K562 (cell line): ENCODE results near the gene PPP1R17. TPM values are rescaled to one million over a fixed set of nuclear protein-coding genes. Genes with fewer than 3 reads are reported as not detected.

Experiments
- ATAC-seq: fragments of 200-7000 bp; cut with Tn5 transposase; 3 replicates; pipeline ENCODE4 v1.9.1; 2020; ENCODE audit warnings: moderate library complexity
- Bru-seq: library from RNA; stranded (reverse); fragments of 400-500 nt; gene quantifications from one replicate; lab custom pipeline; 2021; lab: Mats Ljungman, UMichigan
- BruChase-seq, 2 experiments: library from RNA; stranded (reverse); fragments of 400-500 nt; gene quantifications; one replicate each; lab custom pipeline; 2021; lab: Mats Ljungman, UMichigan
- BruUV-seq: library from RNA; stranded (reverse); fragments of 400-500 nt; replicated peaks from 2 replicates; lab custom pipeline; 2021; lab: Mats Ljungman, UMichigan
- CTCF ChIA-PET: fragments of 300-600 bp; formaldehyde crosslinking; extraction: SDS; loops from one replicate; lab custom pipeline; 2021; ENCODE audit warnings: low intra/inter-chr PET ratio; lab: Yijun Ruan, JAX
- POLR2A ChIA-PET: fragments of 300-600, 350-650 bp; sonication (Branson Sonifier 250); formaldehyde crosslinking; extraction: SDS; loops from one replicate; lab custom pipeline; 2021; ENCODE audit warnings: antibody characterized with exemption, inconsistent platforms; lab: Yijun Ruan, JAX
- DNase-seq, 4 experiments: peaks; one replicate each; pipeline versions ENCODE4 v3.0.0 to v3.0.0-alpha.2; 2011 to 2018; ENCODE audit warnings: low spot score in 3 of 4, mixed read lengths in 3 of 4; ENCODE audit errors: extremely low read depth in 1 of 4
- FAIRE-seq: peaks from 2 replicates; lab custom pipeline; 2011; peaks lifted over from hg19 to GRCh38; lab: Jason Lieb, UNC
- H2AFZ ChIP-seq: 2 replicates; pipeline ENCODE4 v1.6.0; 2011; ENCODE audit warnings: low read depth, low read length, control low read depth, inconsistent platforms
- H3K27ac ChIP-seq: fragments of 200-600 bp; 3 replicates; pipeline ENCODE4 v1.8.0; 2011; ENCODE audit warnings: low read depth, mild to moderate bottlenecking, control low read depth, inconsistent platforms, low read length, moderate library complexity, mixed read lengths; ENCODE audit errors: extremely low read depth
- H3K27me3 ChIP-seq, 2 experiments: fragments of 300-600 bp in 1 of 2; 2 replicates in 1 of 2; 3 replicates in 1 of 2; pipeline versions ENCODE4 v1.6.0 to v1.8.0; 2011; ENCODE audit warnings: inconsistent platforms in 2 of 2, low read length in 2 of 2, mild to moderate bottlenecking in 1 of 2, mixed read lengths in 1 of 2, moderate library complexity in 1 of 2; ENCODE audit not compliant: control insufficient read depth in 2 of 2, insufficient read depth in 2 of 2
- H3K36me3 ChIP-seq: fragments of 300-600 bp; 3 replicates; pipeline ENCODE4 v1.8.0; 2011; ENCODE audit warnings: mild to moderate bottlenecking, low read length, inconsistent platforms; ENCODE audit not compliant: control insufficient read depth, insufficient read depth
- H3K4me1 ChIP-seq, 2 experiments: fragments of 200-600 bp in 1 of 2; replicated peaks in 1 of 2; 2 replicates in 1 of 2; 3 replicates in 1 of 2; pipeline versions ENCODE4 v1.5.1 to v1.8.0; 2011; ENCODE audit warnings: inconsistent platforms in 2 of 2, low read length in 2 of 2, mild to moderate bottlenecking in 1 of 2, mixed read lengths in 1 of 2, moderate library complexity in 1 of 2; ENCODE audit not compliant: control insufficient read depth in 2 of 2, insufficient read depth in 2 of 2
- H3K4me2 ChIP-seq: 2 replicates; pipeline ENCODE4 v1.6.1; 2011; ENCODE audit warnings: low read length, control low read depth, inconsistent platforms, mixed read lengths; ENCODE audit not compliant: insufficient read depth
- H3K4me3 ChIP-seq: fragments of 200-600 bp; sonication (generic), shearing (Covaris generic); 2 replicates; pipeline ENCODE4 v1.5.1; 2016; ENCODE audit warnings: control low read depth, inconsistent platforms
- H3K79me2 ChIP-seq: fragments of 200-600 bp; 3 replicates; pipeline ENCODE4 v1.8.0; 2011; ENCODE audit warnings: low read length, inconsistent platforms; ENCODE audit not compliant: control insufficient read depth, insufficient read depth
- H3K9ac ChIP-seq, 2 experiments: 2 replicates each; pipeline versions ENCODE4 v1.6.0 to v1.6.1; 2011; ENCODE audit warnings: low read depth in 2 of 2, low read length in 2 of 2, control low read depth in 1 of 2, inconsistent platforms in 1 of 2, mild to moderate bottlenecking in 1 of 2, mixed read lengths in 1 of 2; ENCODE audit not compliant: insufficient read depth in 1 of 2
- H3K9me1 ChIP-seq: one replicate; pipeline ENCODE4 v1.6.0; 2011; ENCODE audit warnings: inconsistent platforms, mild to moderate bottlenecking, low read length, moderate library complexity; ENCODE audit not compliant: control insufficient read depth, insufficient read depth
- H3K9me3 ChIP-seq: replicated peaks from 2 replicates; pipeline ENCODE4 v1.5.1; 2011; ENCODE audit warnings: low read depth, low read length, inconsistent platforms; ENCODE audit not compliant: control insufficient read depth, insufficient read depth
- H4K20me1 ChIP-seq: replicated peaks from 2 replicates; pipeline ENCODE4 v1.6.1; 2011; ENCODE audit warnings: low read length, inconsistent platforms, mixed read lengths; ENCODE audit not compliant: control insufficient read depth, insufficient read depth
- ADNP ChIP-seq: fragments of 200-800 bp; sonication (Bioruptor generic); IDR thresholded peaks from 2 replicates; pipeline ENCODE4 v1.6.1; 2016; ENCODE audit warnings: missing genetic modification characterization, missing compliant biosample characterization
- E2F5 ChIP-seq: sonication (generic); formaldehyde crosslinking; IDR thresholded peaks from 2 replicates; pipeline ENCODE4 v1.8.0; 2022; ENCODE audit warnings: mild to moderate bottlenecking, missing genetic modification reagents
- HINFP ChIP-seq: fragments of 450-650 bp; conservative IDR thresholded peaks from 2 replicates; pipeline ENCODE4 v1.6.1; 2016; ENCODE audit warnings: missing genetic modification characterization, low read depth, mild to moderate bottlenecking, control low read depth, missing compliant biosample characterization
- HIVEP1 ChIP-seq: fragments of 250-450 bp; sonication (Bioruptor Pico); IDR thresholded peaks from 2 replicates; pipeline ENCODE4 v1.4.0; 2020; ENCODE audit warnings: mild to moderate bottlenecking
- KDM4B ChIP-seq, 2 experiments: fragments of 450-650 bp in 1 of 2; sonication (generic) in 1 of 2; IDR thresholded peaks; 2 replicates each; pipeline ENCODE4 v1.6.1; 2016 to 2017; ENCODE audit warnings: borderline replicate concordance in 2 of 2, antibody characterized with exemption in 1 of 2, low read depth in 1 of 2, mild to moderate bottlenecking in 1 of 2
- RBM25 ChIP-seq: fragments of 200-400 bp; formaldehyde crosslinking; IDR thresholded peaks from 2 replicates; pipeline ENCODE4 v1.6.1; 2018; ENCODE audit warnings: low read length, low read depth, moderate library complexity; ENCODE audit not compliant: severe bottlenecking
- RFX1 ChIP-seq: fragments of 450-650 bp; IDR thresholded peaks from 2 replicates; pipeline ENCODE4 v1.6.1; 2016; ENCODE audit warnings: mild to moderate bottlenecking, moderate library complexity
- SMARCB1 ChIP-seq: IDR thresholded peaks from 2 replicates; pipeline ENCODE4 v1.6.1; 2011; ENCODE audit warnings: improper control_type of control experiment, low read depth; ENCODE audit not compliant: insufficient read length
- TFAP4 ChIP-seq: sonication (generic); formaldehyde crosslinking; IDR thresholded peaks from 2 replicates; pipeline ENCODE4 v1.8.0; 2022; ENCODE audit warnings: missing genetic modification reagents, mild to moderate bottlenecking, moderate library complexity, borderline replicate concordance
- ZNF134 ChIP-seq: fragments of 250-450 bp; sonication (Bioruptor Pico); conservative IDR thresholded peaks from 2 replicates; pipeline ENCODE4 v1.4.0; 2020
- ZNF274 ChIP-seq: IDR thresholded peaks from 2 replicates; pipeline ENCODE4 v1.6.1; 2011; ENCODE audit warnings: low read depth, mild to moderate bottlenecking, low read length, moderate library complexity, borderline replicate concordance
- ZNF551 ChIP-seq: fragments of 250-450 bp; sonication (Bioruptor Pico); IDR thresholded peaks from 2 replicates; pipeline ENCODE4 v1.5.0; 2021; ENCODE audit warnings: mild to moderate bottlenecking, moderate library complexity
- WGBS: fragments of 100-300 bp; shearing (Covaris generic); methylation state at CpG from one replicate; pipeline ENCODE4 v1.1.6; 2016; ENCODE audit warnings: low coverage, mixed read lengths; ENCODE audit not compliant: insufficient coverage; ENCODE audit errors: missing lambda C conversion rate; 5-methylcytosine and 5-hydroxymethylcytosine counted together
- in situ Hi-C: fragments of 300-500 bp; cut with MboI; formaldehyde crosslinking; loops from 4 replicates; pipeline ENCODE4 v1.15.0; 2018; ENCODE audit warnings: inconsistent platforms, mixed read lengths
- intact Hi-C: fragments of 100-400 bp; cut with micrococcal nuclease; formaldehyde crosslinking; loops from 2 replicates; pipeline ENCODE4 v1.14.2; 2022
- long read RNA-seq, 3 experiments: library from polyadenylated mRNA in 2 of 3; library from RNA in 1 of 3; unstranded in 2 of 3; stranded (forward) in 1 of 3; transcript quantifications; one replicate each; pipeline ENCODE4 v2.0.0, GENCODE V29; 2019 to 2022
- polyA minus RNA-seq, 3 experiments: library from RNA; depleted of rRNA, polyadenylated mRNA; stranded (reverse); fragments of >200 nt; gene quantifications; 2 replicates each; pipeline ENCODE4 v1.2.3, GENCODE V29; 2011
- polyA plus RNA-seq, 8 experiments: library from polyadenylated mRNA; depleted of rRNA in 4 of 8; stranded (reverse) in 5 of 8; unstranded in 3 of 8; fragments of >200 nt; fragmentation: Nextera tagmentation in 2 of 8; fragmentation: Illumina TruSeq in 1 of 8; extraction: Ambion mirVana in 2 of 8; extraction: Trizol in 1 of 8; gene quantifications; 2 replicates each; pipeline versions ENCODE4 v1.2.1 to v1.2.3, GENCODE V29; 2011 to 2014; ENCODE audit warnings: inconsistent platforms in 1 of 8, missing spikeins in 1 of 8
- total RNA-seq, 7 experiments: library from RNA; depleted of rRNA in 6 of 7; stranded (reverse); fragments of >200 nt in 6 of 7; fragmentation: Illumina TruSeq in 2 of 7; extraction: Trizol in 2 of 7; gene quantifications; 2 replicates each; pipeline versions ENCODE4 v1.2.1 to v1.2.3, GENCODE V29; 2011 to 2021; ENCODE audit warnings: low replicate concordance in 1 of 7

Gene PPP1R17
- total RNA-seq (2011; cell fraction: chromatin; rRNA removed; ENCODE audit: low replicate concordance) = not detected in 2 replicates
- total RNA-seq (2011; cell fraction: nucleolus; rRNA removed) = not detected in 2 replicates
- total RNA-seq (2011; cell fraction: nucleoplasm; rRNA removed) = not detected in 2 replicates
- total RNA-seq (2014; rRNA removed) (not detected in 2 replicates), total RNA-seq (2014; rRNA removed; fragmentation: Illumina TruSeq; extraction: Trizol) (not detected in 2 replicates), total RNA-seq (2015; rRNA removed; fragmentation: Illumina TruSeq; extraction: Trizol) (not detected in 2 replicates), total RNA-seq (2021) (not detected in 2 replicates), polyA plus RNA-seq (2011; rRNA removed) (not detected in 2 replicates), polyA plus RNA-seq (2014; fragmentation: Illumina TruSeq; extraction: Trizol) (not detected in 2 replicates), polyA plus RNA-seq (2014; fragmentation: Nextera tagmentation; extraction: Ambion mirVana) (not detected), polyA plus RNA-seq (2014; rRNA removed) (not detected in 2 replicates), polyA minus RNA-seq (2011; rRNA and poly(A)+ RNA removed) (not detected in 2 replicates), Bru-seq, nascent RNA (not detected), BruChase-seq, experiment 1, labeled RNA remaining after a 2-hour chase (not detected), BruChase-seq, experiment 2, labeled RNA remaining after a 6-hour chase (not detected)
- polyA plus RNA-seq (2011; cell fraction: cytosol; rRNA removed) = not detected in 2 replicates
- not detected in 2 replicates for polyA plus RNA-seq (2011; cell fraction: nucleus; rRNA removed)
- not detected in 2 replicates for polyA plus RNA-seq (2012)
- not detected in 2 replicates for polyA minus RNA-seq (2011; cell fraction: cytosol; rRNA and poly(A)+ RNA removed)
- polyA minus RNA-seq (2011; cell fraction: nucleus; rRNA and poly(A)+ RNA removed) = not detected in 2 replicates
- long read RNA-seq, experiment 1 = 0 reads
- long read RNA-seq, experiment 2 = 0 reads
- long read RNA-seq, experiment 3 = 0 reads

- Histone ChIP-seq H2AFZ (no peak within 1 kb of the TSS), H3K4me1 (no peaks in the 10 kb centered on the region), H3K9me3 (no peaks in the 10 kb centered on the region), H3K27me3 (no peaks in the 10 kb centered on the region), H3K9ac (no peak within 1 kb of the TSS), H3K4me2 (no peak within 1 kb of the TSS), H3K79me2 (no peaks in the 10 kb centered on the region), H3K27ac (no peak within 1 kb of the TSS), H3K36me3 (no peaks in the 10 kb centered on the region), H3K9me1 (no peaks in the 10 kb centered on the region), H3K4me3 (no peak within 1 kb of the TSS), H4K20me1 (no peaks in the 10 kb centered on the region; the same call in 1 of the 2 replicates)
- DNase-seq (peak in 2 of 4 experiments; percentile 12 to 13), FAIRE-seq (no peak), ATAC-seq (peak; percentile 52; the same call in 2 of the 3 replicates)
- under 1% methylated on average over 14 of the region's 14 CpGs for WGBS
- no TSS peak for BruUV-seq
- in situ Hi-C loops (no loop called here), intact Hi-C loops (no loop called here)
- POLR2A ChIA-PET = no interaction called here
- CTCF ChIA-PET = no interaction called here
- TF ChIP-seq ZNF134 (CRISPR knock-in tag) (no peak), RBM25 (no peak), ZNF551 (CRISPR knock-in tag) (no peak), HIVEP1 (no peak), KDM4B (IDR thresholded peaks at IDR 0.05; ENCODE audit: borderline replicate concordance in 2 of 2, low read depth in 1 of 2) (no peak), TFAP4 (peak; percentile 31; the same call in 1 of the 2 replicates), SMARCB1 (no peak), HINFP (tag) (no peak), ZNF274 (no peak), E2F5 (CRISPR knock-in tag) (no peak), ADNP (tag) (no peak), RFX1 (peak; percentile 66)
Measured at GRCh38 chr7:31687024-31687748, at the start of gene PPP1R17. PPP1R17 (plus strand) TSS chr7:31687215; CDS start chr7:31692442, 5,227 bp downstream.
